ENCODE results near the gene MESP1.

DNA sequence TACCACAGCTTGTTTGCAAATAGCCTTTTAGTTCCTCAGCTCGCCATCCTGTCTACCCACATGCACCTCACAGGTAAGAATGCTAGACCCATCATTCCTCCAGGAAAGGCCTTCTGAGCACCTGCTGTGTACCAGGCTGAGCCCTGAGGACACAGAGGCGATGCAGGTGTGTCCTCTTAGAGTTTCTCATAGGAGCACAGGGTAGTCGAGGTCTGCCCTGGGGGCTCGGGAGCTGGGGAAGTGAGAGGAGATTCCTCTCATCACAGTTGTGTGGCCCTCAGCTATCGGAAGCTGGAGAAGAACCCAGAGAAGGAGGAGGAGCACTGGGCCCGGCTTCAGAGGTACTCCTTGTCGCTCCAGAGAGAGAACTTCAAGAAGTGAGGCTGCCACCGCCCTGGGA is 8.0 kb downstream of the MESP1 start:
- TF ChIP-seq, protein P1, sequence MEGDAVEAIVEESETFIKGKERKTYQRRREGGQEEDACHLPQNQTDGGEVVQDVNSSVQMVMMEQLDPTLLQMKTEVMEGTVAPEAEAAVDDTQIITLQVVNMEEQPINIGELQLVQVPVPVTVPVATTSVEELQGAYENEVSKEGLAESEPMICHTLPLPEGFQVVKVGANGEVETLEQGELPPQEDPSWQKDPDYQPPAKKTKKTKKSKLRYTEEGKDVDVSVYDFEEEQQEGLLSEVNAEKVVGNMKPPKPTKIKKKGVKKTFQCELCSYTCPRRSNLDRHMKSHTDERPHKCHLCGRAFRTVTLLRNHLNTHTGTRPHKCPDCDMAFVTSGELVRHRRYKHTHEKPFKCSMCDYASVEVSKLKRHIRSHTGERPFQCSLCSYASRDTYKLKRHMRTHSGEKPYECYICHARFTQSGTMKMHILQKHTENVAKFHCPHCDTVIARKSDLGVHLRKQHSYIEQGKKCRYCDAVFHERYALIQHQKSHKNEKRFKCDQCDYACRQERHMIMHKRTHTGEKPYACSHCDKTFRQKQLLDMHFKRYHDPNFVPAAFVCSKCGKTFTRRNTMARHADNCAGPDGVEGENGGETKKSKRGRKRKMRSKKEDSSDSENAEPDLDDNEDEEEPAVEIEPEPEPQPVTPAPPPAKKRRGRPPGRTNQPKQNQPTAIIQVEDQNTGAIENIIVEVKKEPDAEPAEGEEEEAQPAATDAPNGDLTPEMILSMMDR (IDR thresholded peaks at IDR 0.05; ENCODE audit: borderline replicate concordance, extremely low read depth, low read length, poor library complexity, severe bottlenecking): no peak
- no peak for TF ChIP-seq EZH2 (IDR thresholded peaks at IDR 0.05; ENCODE audit: borderline replicate concordance, low read depth, low read length, severe bottlenecking)
